ENCODE results near the gene GPR78. TPM values are rescaled to one million over a fixed set of nuclear protein-coding genes. Genes with fewer than 3 reads are reported as not detected.

GPR78 gene
- total RNA-seq, 1 experiment from 2014 or later = 3.4 TPM

- TF ChIP-seq CTCF (conservative IDR thresholded peaks at IDR 0.05) = no peak
- no peak overlapping the region for H3K4ac ChIP-seq (ENCODE audit: low read depth, low read length)
- H2BK5ac ChIP-seq (ENCODE audit: insufficient read length, low read length) = no peak overlapping the region
- Mint-ChIP-seq H3K27me3 (ENCODE audit: low read depth) (peaks cover 4% of the 10 kb centered on the region), H3K4me3 (no peak overlapping the region), H3K4me1 (peaks cover 18 to 29% of the 10 kb centered on the region in 2 experiments), H3K36me3 (ENCODE audit: insufficient read depth in 1 of 3, low read depth in 3 of 3) (no peaks in the 10 kb centered on the region), H3K9me3 (no peaks in the 10 kb centered on the region; a peak in 1 of 5 replicates), H3K27ac (peak overlapping the region in 2 of 3 experiments; percentile 49 to 88; a peak in 2 of 7 replicates)
- H4K91ac ChIP-seq (ENCODE audit: insufficient read length, low read depth, low read length) = no peak overlapping the region
- no peak overlapping the region for H3K18ac ChIP-seq (ENCODE audit: insufficient read length, low read depth, low read length)
- H3K27me3 ChIP-seq (ENCODE audit: insufficient read depth, low read length) = no peaks in the 10 kb centered on the region
- no peak overlapping the region for H2BK120ac ChIP-seq (ENCODE audit: low read depth, low read length, poor library complexity, severe bottlenecking)
- no peak overlapping the region for H3K9ac ChIP-seq (ENCODE audit: extremely low read depth, insufficient read length, low read length)
- no peaks in the 10 kb centered on the region for H3K4me1 ChIP-seq (ENCODE audit: insufficient read depth, low read length)
- H3K79me1 ChIP-seq (ENCODE audit: insufficient read depth, low read depth, low read length, poor library complexity, severe bottlenecking) = no peaks in the 10 kb centered on the region
- H4K20me1 ChIP-seq (ENCODE audit: control insufficient read depth, insufficient read depth, insufficient read length) = peaks cover 2% of the 10 kb centered on the region
- no peak for DNase-seq
- H3K9me3 ChIP-seq (ENCODE audit: control insufficient read depth, low read depth, low read length) = no peaks in the 10 kb centered on the region
- H2BK15ac ChIP-seq (ENCODE audit: low read depth, low read length) = no peak overlapping the region
- no peak overlapping the region for H3T11ph ChIP-seq (ENCODE audit: low read length)
- no peak overlapping the region for H3K27ac ChIP-seq (ENCODE audit: insufficient read length, low read depth, low read length)
- WGBS (ENCODE audit: extremely low coverage, insufficient read length, low lambda C conversion rate) = no CpG with 5 or more reads among the region's 16 CpGs
- no peak overlapping the region for H4K5ac ChIP-seq (ENCODE audit: insufficient read length, low read depth, low read length)
- H2BK20ac ChIP-seq (ENCODE audit: low read depth, low read length, poor library complexity, severe bottlenecking) = no peak overlapping the region
- no peak overlapping the region for H3K23ac ChIP-seq (ENCODE audit: insufficient read length, low read depth, low read length)
- H4K8ac ChIP-seq (replicated peaks; ENCODE audit: insufficient read length, low read depth, low read length) = no peak overlapping the region
- no peaks in the 10 kb centered on the region for H3K23me2 ChIP-seq (ENCODE audit: insufficient read length, low read depth, low read length, poor library complexity, severe bottlenecking)
- no peaks in the 10 kb centered on the region for H3K79me2 ChIP-seq (ENCODE audit: insufficient read depth, low read length)
- no peak overlapping the region for H2BK12ac ChIP-seq (ENCODE audit: insufficient read length, low read depth, low read length)
- H2AFZ ChIP-seq (ENCODE audit: low read length) = no peak overlapping the region
- no peak overlapping the region for H2AK5ac ChIP-seq (ENCODE audit: insufficient read length, low read length)
- H3K4me2 ChIP-seq (ENCODE audit: insufficient read depth, insufficient read length, low read length) = no peak overlapping the region
- no peak overlapping the region; the same call in 1 of the 2 replicates for H3K14ac ChIP-seq (ENCODE audit: insufficient read depth, low read length)
- H3K56ac ChIP-seq (ENCODE audit: insufficient read length, low read depth, low read length) = no peak overlapping the region
Measured at GRCh38 chr4:8547912-8548730, 32.1 kb upstream of the GPR78 start.
